B cell (primary cell): ENCODE measurements around the gene RDH5. TPM values are rescaled to one million over a fixed set of nuclear protein-coding genes. Genes with fewer than 3 reads are reported as not detected.

Experiments
- ATAC-seq: fragments of 200-7000 bp; cut with Tn5 transposase; one replicate; pipeline ENCODE4 v1.10.0; 2021; ENCODE audit warnings: low read depth, mild to moderate bottlenecking, moderate number of reproducible peaks, moderate library complexity
- CTCF ChIA-PET: fragments of 350-600 bp; sonication (Branson Sonifier 250); formaldehyde crosslinking; loops from one replicate; lab custom pipeline; 2021; ENCODE audit warnings: antibody characterized with exemption, inconsistent platforms; lab: Charles Lee
- POLR2A ChIA-PET: fragments of 350-600 bp; sonication (Branson Sonifier 250); formaldehyde crosslinking; loops from one replicate; lab custom pipeline; 2021; ENCODE audit warnings: antibody characterized with exemption; lab: Charles Lee
- DNase-seq: peaks from one replicate; pipeline ENCODE4 v3.0.0; 2013
- H2AFZ ChIP-seq: 2 replicates; pipeline ENCODE4 v1.6.1; 2012; ENCODE audit warnings: mild to moderate bottlenecking, low read depth, low read length; ENCODE audit not compliant: insufficient read depth, poor library complexity, severe bottlenecking
- H3K27ac ChIP-seq, 2 donors: 1 replicate in 1 of 2; 2 replicates in 1 of 2; pipeline ENCODE4 v1.5.1; 2012 to 2013; ENCODE audit warnings: low read length in 2 of 2, mild to moderate bottlenecking in 2 of 2, moderate library complexity in 1 of 2
- H3K27me3 ChIP-seq, 4 experiments: fragments of 200-600 bp in 1 of 4; sonication (generic) in 1 of 4; replicated peaks in 1 of 4; 1 replicate in 2 of 4; 2 replicates in 2 of 4; pipeline versions ENCODE4 v1.6.1 to v1.7.0; 2013 to 2016; ENCODE audit warnings: low read length in 3 of 4, mild to moderate bottlenecking in 2 of 4, mixed read lengths in 1 of 4, moderate library complexity in 1 of 4; ENCODE audit not compliant: insufficient read depth in 4 of 4, control insufficient read depth in 3 of 4; ENCODE audit errors: control extremely low read depth in 1 of 4
- H3K36me3 ChIP-seq, 2 experiments: replicated peaks in 1 of 2; 1 replicate in 1 of 2; 2 replicates in 1 of 2; pipeline versions ENCODE4 v1.6.1 to v1.7.1; 2013; ENCODE audit warnings: low read length in 1 of 2; ENCODE audit not compliant: insufficient read depth in 2 of 2, control insufficient read depth in 1 of 2; ENCODE audit errors: control extremely low read depth in 1 of 2, extremely low read depth in 1 of 2
- H3K4me1 ChIP-seq, 2 donors: fragments of 200-600 bp in 1 of 2; sonication (generic) in 1 of 2; 1 replicate in 1 of 2; 2 replicates in 1 of 2; pipeline versions ENCODE4 v1.5.1 to v1.6.1; 2013 to 2017; ENCODE audit warnings: low read length in 2 of 2; ENCODE audit not compliant: control insufficient read depth in 2 of 2, insufficient read depth in 2 of 2
- H3K4me2 ChIP-seq: replicated peaks from 2 replicates; pipeline ENCODE3; 2012; ENCODE audit warnings: mild to moderate bottlenecking, low read depth, low read length; ENCODE audit not compliant: poor library complexity, severe bottlenecking
- H3K4me3 ChIP-seq, 5 experiments: fragments of 200-600 bp in 1 of 5; sonication (generic) in 1 of 5; 1 replicate in 3 of 5; 2 replicates in 2 of 5; pipeline versions ENCODE4 v1.5.1 to v1.7.0; 2011 to 2016; ENCODE audit warnings: low read length in 4 of 5, mild to moderate bottlenecking in 4 of 5, low read depth in 2 of 5, control low read depth in 1 of 5, moderate library complexity in 1 of 5; ENCODE audit not compliant: insufficient read depth in 1 of 5; ENCODE audit errors: control extremely low read depth in 1 of 5, extremely low read depth in 1 of 5
- H3K79me2 ChIP-seq: fragments of 200-600 bp; sonication (generic); one replicate; pipeline ENCODE4 v1.6.0; 2016; ENCODE audit warnings: low read length; ENCODE audit not compliant: control insufficient read depth, insufficient read depth
- H3K9ac ChIP-seq: fragments of 200-600 bp; sonication (generic); 2 replicates; pipeline ENCODE4 v1.6.1; 2017; ENCODE audit warnings: mild to moderate bottlenecking, low read length, moderate library complexity
- H3K9me3 ChIP-seq, 3 donors: one replicate each; pipeline versions ENCODE4 v1.6.1 to v1.7.1; 2013; ENCODE audit warnings: low read length in 2 of 3; ENCODE audit not compliant: control insufficient read depth in 2 of 3, insufficient read depth in 1 of 3; ENCODE audit errors: control extremely low read depth in 1 of 3
- H4K20me1 ChIP-seq: 2 replicates; pipeline ENCODE4 v1.6.0; 2012; ENCODE audit warnings: mild to moderate bottlenecking, low read length; ENCODE audit not compliant: insufficient read depth, control insufficient read depth, poor library complexity, severe bottlenecking
- H3K27ac Mint-ChIP-seq: one replicate; pipeline ENCODE4 v1.8.0; 2021; ENCODE audit warnings: mixed read lengths
- H3K27me3 Mint-ChIP-seq: one replicate; pipeline ENCODE4 v1.8.0; 2021; ENCODE audit warnings: mixed read lengths
- H3K4me1 Mint-ChIP-seq: one replicate; pipeline ENCODE4 v1.8.0; 2021; ENCODE audit warnings: mixed read lengths
- H3K4me3 Mint-ChIP-seq: one replicate; pipeline ENCODE4 v1.8.0; 2021; ENCODE audit warnings: mixed read lengths
- H3K9me3 Mint-ChIP-seq: one replicate; pipeline ENCODE4 v1.8.0; 2022; ENCODE audit warnings: mixed read lengths; ENCODE audit not compliant: insufficient read depth
- CTCF ChIP-seq: fragments of 200-600 bp; IDR thresholded peaks from one replicate; pipeline ENCODE4 v1.8.0; 2022; ENCODE audit warnings: antibody characterized with exemption, mild to moderate bottlenecking
- EZH2 ChIP-seq: IDR thresholded peaks from 2 replicates; pipeline ENCODE4 v1.6.1; 2012; ENCODE audit warnings: borderline replicate concordance, low read depth, mild to moderate bottlenecking, moderate library complexity, low read length; ENCODE audit not compliant: insufficient read depth, poor library complexity, severe bottlenecking
- WGBS: methylation state at CpG from one replicate; pipeline ENCODE4 v1.1.5; 2013; ENCODE audit warnings: missing lambda C conversion rate; ENCODE audit not compliant: insufficient coverage; 5-methylcytosine and 5-hydroxymethylcytosine counted together
- intact Hi-C: fragments of 100-400 bp; cut with micrococcal nuclease; formaldehyde crosslinking; loops from one replicate; pipeline ENCODE4 v1.10.0; 2022
- polyA plus RNA-seq: library from polyadenylated mRNA; depleted of rRNA; stranded (reverse); fragments of >200 nt; gene quantifications from 2 replicates; pipeline ENCODE4 v1.2.3, GENCODE V29; 2012
- total RNA-seq, 2 donors: library from RNA; stranded (reverse); fragments of 120-200 nt in 1 of 2; gene quantifications; 1 replicate in 1 of 2; 2 replicates in 1 of 2; pipeline versions ENCODE4 v1.2.3 to v1.2.4, GENCODE V29; 2013 to 2022

Gene RDH5
- total and polyA plus RNA-seq, 2 donors (not counting 1 experiment from before 2014, with no cell fraction given): 32.6 to 37.8 TPM

GRCh38 chr12:55733858-55734257 is 13.7 kb downstream of the RDH5 start:
- ATAC-seq: no peak
- no peak for DNase-seq
- no peak overlapping the region for H3K27ac ChIP-seq
- H3K79me2 ChIP-seq: no peaks in the 10 kb centered on the region
- no peaks in the 10 kb centered on the region for H3K9me3 Mint-ChIP-seq
- H2AFZ ChIP-seq: no peak overlapping the region
- ChIA-PET POLR2A (interaction anchor here (0.6 kb wide), 1 partner anchor 1991 kb away, joined by 5 read pairs; no protein-coding TSS in a partner anchor), CTCF (interaction anchor here (6.5 to 8.1 kb wide), 2 partner anchors 13 to 77 kb away, joined by 46 to 147 read pairs; partner anchors contain the start of genes BLOC1S1 and RDH5)
- intact Hi-C loops: no loop called here
- no peaks in the 10 kb centered on the region for H3K27me3 Mint-ChIP-seq
- no peak overlapping the region for H3K27ac Mint-ChIP-seq
- no peaks in the 10 kb centered on the region for H4K20me1 ChIP-seq
- H3K4me3 Mint-ChIP-seq: no peak overlapping the region
- peaks cover 27% of the 10 kb centered on the region for H3K4me1 Mint-ChIP-seq
- H3K4me1 ChIP-seq: peaks cover 22 to 28% of the 10 kb centered on the region in 2 donors
- 100% methylated on average over 2 of the region's 2 CpGs for WGBS
- TF ChIP-seq CTCF (no peak), EZH2 (no peak)
- H3K9ac ChIP-seq: no peak overlapping the region
- no peak overlapping the region for H3K4me3 ChIP-seq
- no peak overlapping the region for H3K4me2 ChIP-seq
- no peaks in the 10 kb centered on the region for H3K27me3 ChIP-seq
- H3K9me3 ChIP-seq: no peaks in the 10 kb centered on the region
- no peaks in the 10 kb centered on the region for H3K36me3 ChIP-seq

GRCh38 chr12:55734595-55734994 is 14.4 kb downstream of the RDH5 start:
- Mint-ChIP-seq H3K9me3 (no peaks in the 10 kb centered on the region), H3K27me3 (no peaks in the 10 kb centered on the region), H3K4me3 (no peak overlapping the region), H3K27ac (no peak overlapping the region), H3K4me1 (peaks cover 26% of the 10 kb centered on the region)
- ATAC-seq (no peak), DNase-seq (no peak)
- Histone ChIP-seq H3K27ac (no peak overlapping the region), H3K79me2 (no peaks in the 10 kb centered on the region), H4K20me1 (no peaks in the 10 kb centered on the region), H3K4me3 (no peak overlapping the region), H3K27me3 (no peaks in the 10 kb centered on the region), H3K9me3 (no peaks in the 10 kb centered on the region), H2AFZ (no peak overlapping the region), H3K4me2 (no peak overlapping the region), H3K36me3 (no peaks in the 10 kb centered on the region), H3K4me1 (peaks cover 21 to 24% of the 10 kb centered on the region in 2 donors), H3K9ac (no peak overlapping the region)
- POLR2A ChIA-PET: interaction anchor here (0.6 to 1.4 kb wide), 2 partner anchors 10 to 1990 kb away, joined by 5 read pairs; no protein-coding TSS in a partner anchor
- WGBS: 100% methylated on average over 2 of the region's 3 CpGs
- no peak for TF ChIP-seq CTCF
- no peak for TF ChIP-seq EZH2
- CTCF ChIA-PET: interaction anchor here (1.2 to 8.1 kb wide), 4 partner anchors 10 to 77 kb away, joined by 3 to 147 read pairs (median 24); partner anchors contain the start of genes BLOC1S1 and RDH5
- intact Hi-C loops: no loop called here
